ENCODE data around the gene COPG1.

DNA sequence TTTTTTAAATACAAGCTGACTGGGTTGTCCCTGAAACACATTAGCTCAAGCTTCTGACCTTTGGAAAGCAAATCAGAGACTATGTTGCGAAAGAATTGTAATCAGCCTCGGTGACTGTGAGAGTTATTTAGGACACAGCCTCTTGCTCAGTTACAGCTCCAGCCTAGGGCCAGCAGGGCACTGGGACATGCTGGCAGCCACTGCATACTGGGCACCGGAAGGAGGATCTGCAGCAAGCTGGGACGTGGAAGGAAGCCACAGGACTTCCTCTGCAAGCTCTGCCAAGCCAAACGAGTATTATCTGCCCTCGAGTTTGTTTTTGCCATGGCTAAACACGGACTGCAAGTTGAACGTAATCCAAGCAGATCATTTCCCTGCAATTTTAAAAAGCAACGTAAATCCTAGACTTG, 24.4 kb upstream of the COPG1 start:
- TF ChIP-seq, protein P1, sequence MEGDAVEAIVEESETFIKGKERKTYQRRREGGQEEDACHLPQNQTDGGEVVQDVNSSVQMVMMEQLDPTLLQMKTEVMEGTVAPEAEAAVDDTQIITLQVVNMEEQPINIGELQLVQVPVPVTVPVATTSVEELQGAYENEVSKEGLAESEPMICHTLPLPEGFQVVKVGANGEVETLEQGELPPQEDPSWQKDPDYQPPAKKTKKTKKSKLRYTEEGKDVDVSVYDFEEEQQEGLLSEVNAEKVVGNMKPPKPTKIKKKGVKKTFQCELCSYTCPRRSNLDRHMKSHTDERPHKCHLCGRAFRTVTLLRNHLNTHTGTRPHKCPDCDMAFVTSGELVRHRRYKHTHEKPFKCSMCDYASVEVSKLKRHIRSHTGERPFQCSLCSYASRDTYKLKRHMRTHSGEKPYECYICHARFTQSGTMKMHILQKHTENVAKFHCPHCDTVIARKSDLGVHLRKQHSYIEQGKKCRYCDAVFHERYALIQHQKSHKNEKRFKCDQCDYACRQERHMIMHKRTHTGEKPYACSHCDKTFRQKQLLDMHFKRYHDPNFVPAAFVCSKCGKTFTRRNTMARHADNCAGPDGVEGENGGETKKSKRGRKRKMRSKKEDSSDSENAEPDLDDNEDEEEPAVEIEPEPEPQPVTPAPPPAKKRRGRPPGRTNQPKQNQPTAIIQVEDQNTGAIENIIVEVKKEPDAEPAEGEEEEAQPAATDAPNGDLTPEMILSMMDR (IDR thresholded peaks at IDR 0.05 in 8 of 11, conservative IDR thresholded peaks at IDR 0.05 in 3 of 11): peak in 3 of 11 experiments; percentile 17 to 29 (median 27)
- TF ChIP-seq POLR2A (IDR thresholded peaks at IDR 0.05): no peak
- peak; percentile 50 to 91 (median 87) for TF ChIP-seq POLR2AphosphoS5 (IDR thresholded peaks at IDR 0.05)
